NT2/D1 (cell line): ENCODE results near the gene TOX2.

Experiments used
- SUZ12 ChIP-seq: IDR thresholded peaks from 2 replicates; pipeline ENCODE4 v1.6.1; 2011; ENCODE audit not compliant: insufficient read length, insufficient read depth; ENCODE audit errors: extremely low read depth
- YY1 ChIP-seq: IDR thresholded peaks from 2 replicates; pipeline ENCODE4 v1.6.1; 2011; ENCODE audit not compliant: insufficient read length, insufficient read depth
- ZNF274 ChIP-seq: IDR thresholded peaks from 2 replicates; pipeline ENCODE4 v1.6.1; 2011; ENCODE audit warnings: mild to moderate bottlenecking, low read depth, low read length

DNA sequence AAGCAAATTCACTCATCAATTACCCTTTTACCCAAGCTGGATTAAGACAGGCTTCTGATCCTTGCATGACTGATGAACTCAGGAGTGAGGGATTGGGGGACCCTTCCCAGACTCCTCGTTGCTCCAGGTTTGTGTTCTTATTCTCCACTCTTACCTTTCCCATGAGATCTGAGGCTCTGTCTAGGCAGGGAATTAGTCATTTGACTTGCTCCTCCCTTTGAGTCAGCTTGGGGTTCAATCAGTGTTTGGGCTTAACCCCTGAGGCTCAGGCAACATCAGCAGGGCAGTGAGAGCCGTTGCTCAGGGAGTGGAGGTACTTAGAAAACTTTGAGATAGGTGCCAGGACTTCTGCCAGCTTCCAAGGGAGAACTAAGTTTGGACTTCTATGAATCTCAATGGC lies 20.7 kb upstream of the TOX2 start:
- TF ChIP-seq ZNF274 (no peak), YY1 (no peak), SUZ12 (no peak)
